GM06990 (cell line): ENCODE data around the gene APOBEC4.
A peak's percentile ranks its signal among the peaks of the same experiment; 100 is the strongest.
"Not testable (repeated sequence)": the region's sequence is repeated elsewhere in the genome, so short reads cannot be mapped to it uniquely, and the experiment has no call there.

ENCODE experiments used
- DNase-seq: peaks from one replicate; pipeline ENCODE4 v3.0.0-alpha.2; 2011; ENCODE audit not compliant: insufficient read length; ENCODE audit errors: extremely low read depth
- H3K27me3 ChIP-seq: replicated peaks from 2 replicates; pipeline ENCODE4 v1.6.0; 2011; ENCODE audit warnings: low read length; ENCODE audit not compliant: control insufficient read depth, insufficient read depth
- H3K36me3 ChIP-seq: 2 replicates; pipeline ENCODE4 v1.5.1; 2011; ENCODE audit warnings: low read length; ENCODE audit not compliant: control insufficient read depth, insufficient read depth
- H3K4me3 ChIP-seq: replicated peaks from 2 replicates; pipeline ENCODE4 v1.5.1; 2011; ENCODE audit warnings: low read depth, mild to moderate bottlenecking, control low read depth, low read length
- TF ChIP-seq, protein P1 (sequence below): IDR thresholded peaks from 2 replicates; pipeline ENCODE4 v1.5.1; 2011; ENCODE audit warnings: low read length, control low read depth, mild to moderate bottlenecking, inconsistent platforms; ENCODE audit not compliant: insufficient read depth, poor library complexity, severe bottlenecking

The APOBEC4 gene

DNA sequence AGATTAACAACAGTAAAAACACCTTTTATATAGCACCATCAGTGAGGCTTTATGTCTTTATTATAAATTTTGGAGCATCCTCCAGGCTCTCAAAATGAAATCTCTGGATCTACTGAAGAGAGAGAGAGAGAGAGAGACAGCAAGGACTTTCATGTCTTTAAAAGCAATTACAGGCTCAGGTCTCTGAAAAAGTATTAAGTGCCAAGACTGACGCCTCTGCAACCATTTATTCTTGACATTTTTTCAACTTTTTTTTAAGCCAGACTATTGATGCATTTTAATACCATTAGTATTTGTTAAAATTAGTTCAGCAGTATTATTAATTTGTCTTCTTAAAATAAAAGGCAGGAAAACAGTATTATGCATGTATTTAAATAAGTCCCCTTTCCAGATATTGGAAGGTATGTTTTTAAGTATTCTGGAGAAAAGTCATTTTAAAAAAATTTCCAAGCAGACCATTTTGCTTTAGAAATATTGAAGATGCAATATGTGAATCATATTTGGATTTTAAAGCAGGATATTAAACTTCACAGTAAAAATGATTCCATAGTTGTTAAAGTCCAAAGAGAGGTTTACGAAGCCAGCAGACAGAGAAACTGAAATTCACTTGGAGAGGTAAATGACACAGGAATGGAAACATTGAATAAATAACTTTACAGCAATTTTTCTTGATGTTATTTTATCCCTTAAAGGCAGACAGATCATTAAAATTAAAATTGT lies 35.4 kb upstream of the APOBEC4 start:
- H3K36me3 ChIP-seq: no peaks in the 10 kb centered on the region
- TF ChIP-seq, protein P1, sequence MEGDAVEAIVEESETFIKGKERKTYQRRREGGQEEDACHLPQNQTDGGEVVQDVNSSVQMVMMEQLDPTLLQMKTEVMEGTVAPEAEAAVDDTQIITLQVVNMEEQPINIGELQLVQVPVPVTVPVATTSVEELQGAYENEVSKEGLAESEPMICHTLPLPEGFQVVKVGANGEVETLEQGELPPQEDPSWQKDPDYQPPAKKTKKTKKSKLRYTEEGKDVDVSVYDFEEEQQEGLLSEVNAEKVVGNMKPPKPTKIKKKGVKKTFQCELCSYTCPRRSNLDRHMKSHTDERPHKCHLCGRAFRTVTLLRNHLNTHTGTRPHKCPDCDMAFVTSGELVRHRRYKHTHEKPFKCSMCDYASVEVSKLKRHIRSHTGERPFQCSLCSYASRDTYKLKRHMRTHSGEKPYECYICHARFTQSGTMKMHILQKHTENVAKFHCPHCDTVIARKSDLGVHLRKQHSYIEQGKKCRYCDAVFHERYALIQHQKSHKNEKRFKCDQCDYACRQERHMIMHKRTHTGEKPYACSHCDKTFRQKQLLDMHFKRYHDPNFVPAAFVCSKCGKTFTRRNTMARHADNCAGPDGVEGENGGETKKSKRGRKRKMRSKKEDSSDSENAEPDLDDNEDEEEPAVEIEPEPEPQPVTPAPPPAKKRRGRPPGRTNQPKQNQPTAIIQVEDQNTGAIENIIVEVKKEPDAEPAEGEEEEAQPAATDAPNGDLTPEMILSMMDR: no peak
- no peak for DNase-seq
- no peaks in the 10 kb centered on the region for H3K27me3 ChIP-seq
- H3K4me3 ChIP-seq: no peak overlapping the region

DNA sequence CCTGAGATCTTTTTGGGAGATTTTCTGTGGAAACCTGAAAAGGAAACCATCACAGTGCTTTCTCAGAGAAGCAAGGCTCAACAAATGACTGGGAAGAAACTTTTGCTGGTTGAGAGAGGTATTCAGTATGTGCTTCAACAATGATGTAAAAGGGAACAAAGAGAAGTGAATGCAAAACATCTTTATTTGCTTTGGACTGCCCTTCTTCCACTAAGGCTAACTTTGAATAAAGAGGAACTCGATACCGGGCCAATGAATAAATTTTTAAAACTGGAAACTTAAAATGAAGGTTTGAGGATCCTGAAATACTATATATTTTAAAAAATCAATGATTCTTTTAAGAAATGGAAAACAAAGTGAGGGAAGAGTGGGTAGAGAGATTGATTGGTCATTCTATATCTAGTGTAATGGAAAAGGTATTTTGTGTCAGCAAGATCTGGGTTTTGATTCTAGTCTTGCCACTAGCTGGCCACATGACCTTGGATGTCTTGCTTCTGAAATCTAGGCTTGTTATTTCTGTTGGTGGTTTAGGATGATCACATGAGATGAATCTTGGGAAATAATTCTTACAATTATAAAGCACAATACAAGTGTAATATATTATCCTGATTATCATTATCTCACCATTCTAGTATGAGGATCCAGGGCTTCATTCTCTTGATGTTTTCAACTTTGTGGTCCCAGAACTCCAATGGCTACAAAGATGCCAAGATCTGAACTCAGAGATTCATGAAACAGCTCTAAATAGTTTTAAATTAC lies 34.6 kb upstream of the APOBEC4 start:
- DNase-seq: no peak
- Histone ChIP-seq H3K36me3 (no peaks in the 10 kb centered on the region), H3K4me3 (no peak overlapping the region), H3K27me3 (no peaks in the 10 kb centered on the region)
- TF ChIP-seq, protein P1: no peak

DNA sequence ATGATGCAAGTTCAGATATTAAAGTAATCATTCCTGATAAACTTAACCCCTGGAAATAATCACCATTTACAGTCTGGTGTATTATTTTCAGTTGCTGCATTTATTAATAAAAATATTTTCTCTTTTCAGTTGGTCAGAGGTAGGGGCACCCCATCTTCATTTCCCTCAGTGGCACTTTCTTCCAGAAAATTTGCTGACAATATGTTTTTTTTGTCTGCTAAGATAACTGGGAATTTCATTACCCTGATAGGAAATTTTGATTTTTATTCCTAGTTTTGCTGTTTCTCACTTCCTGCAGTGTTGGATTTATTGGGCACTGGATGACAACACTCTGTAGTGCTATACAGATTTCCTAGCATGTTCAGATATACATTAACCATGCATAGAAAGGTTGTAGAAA lies 33.1 kb upstream of the APOBEC4 start:
- no peak for DNase-seq
- H3K36me3 ChIP-seq: no peaks in the 10 kb centered on the region
- no peaks in the 10 kb centered on the region for H3K27me3 ChIP-seq
- no peak overlapping the region for H3K4me3 ChIP-seq
- TF ChIP-seq, protein P1: no peak

DNA sequence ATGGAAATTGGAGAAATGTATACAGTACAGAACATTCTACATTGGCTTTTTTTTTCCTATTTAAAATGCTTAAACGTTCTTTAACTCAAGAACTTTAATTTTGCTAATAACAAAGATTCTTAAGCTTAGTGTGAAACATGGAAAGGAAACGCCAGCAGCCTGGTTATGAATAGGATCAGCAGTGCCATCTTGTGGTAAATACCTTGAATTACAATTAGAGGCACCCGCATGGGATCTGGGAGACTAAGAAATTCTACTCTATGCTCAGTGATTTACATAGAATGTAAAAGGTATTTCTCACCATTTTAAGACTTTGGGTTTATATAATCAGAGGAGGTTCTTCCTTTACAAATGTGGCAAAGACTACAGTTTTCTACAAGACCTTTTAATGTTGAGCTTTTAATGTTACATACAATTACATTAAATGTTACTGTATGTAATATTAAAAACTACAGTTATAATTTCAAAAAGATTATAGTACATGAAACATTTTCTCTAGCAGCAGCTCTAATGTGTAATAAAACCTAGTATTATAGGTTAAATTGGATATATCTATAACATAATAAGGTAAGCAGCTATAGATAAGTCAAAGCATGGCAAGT lies 32.1 kb upstream of the APOBEC4 start:
- no peak for DNase-seq
- TF ChIP-seq, protein P1: peak; percentile 72
- Histone ChIP-seq H3K36me3 (no peaks in the 10 kb centered on the region), H3K4me3 (no peak overlapping the region), H3K27me3 (no peaks in the 10 kb centered on the region)

DNA sequence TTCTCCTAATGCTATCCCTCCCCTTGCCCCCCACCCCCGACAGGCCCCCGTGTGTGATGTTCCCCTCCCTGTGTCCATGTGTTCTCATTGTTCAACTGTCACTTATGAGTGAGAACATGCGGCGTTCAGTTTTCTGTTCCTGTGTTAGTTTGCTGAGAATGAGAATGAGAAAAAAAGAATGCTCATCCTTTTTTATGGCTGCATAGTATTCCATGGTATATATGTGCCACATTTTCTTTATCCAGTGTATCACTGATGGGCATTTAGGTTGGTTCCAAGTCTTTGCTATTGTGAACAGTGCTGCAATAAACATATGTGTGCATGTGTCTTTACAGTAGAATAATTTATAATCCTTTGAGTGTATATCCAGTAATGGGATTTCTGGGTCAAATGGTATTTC lies 26.2 kb upstream of the APOBEC4 start:
- DNase-seq, H3K4me3 ChIP-seq, H3K27me3 ChIP-seq, H3K36me3 ChIP-seq: not testable (repeated sequence)

DNA sequence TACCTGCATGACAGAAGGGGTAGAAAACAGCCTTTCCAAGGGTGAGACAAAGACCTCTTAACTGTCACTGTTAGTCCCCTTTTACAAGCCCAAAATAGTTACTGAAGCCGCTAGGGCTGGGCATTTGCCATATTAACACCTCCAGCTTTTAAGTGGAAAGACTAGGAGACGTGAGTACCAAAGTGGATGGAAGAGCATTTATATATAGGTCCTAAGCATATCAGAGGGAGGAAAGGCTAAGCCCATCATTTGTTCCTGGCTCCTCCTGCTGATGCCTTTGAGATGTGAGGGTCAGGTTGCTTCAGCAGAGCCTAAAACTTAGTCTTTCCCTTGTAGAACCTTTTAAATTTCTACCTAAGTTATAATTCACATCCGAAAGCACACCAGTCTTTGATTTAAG lies 25.7 kb upstream of the APOBEC4 start:
- no peaks in the 10 kb centered on the region for H3K36me3 ChIP-seq
- DNase-seq: no peak
- TF ChIP-seq, protein P1: no peak
- no peak overlapping the region for H3K4me3 ChIP-seq
- H3K27me3 ChIP-seq: no peaks in the 10 kb centered on the region
